DMS79 treated with DMSO at 0.1 percent for 48 hours (cell line): Measurements from ENCODE around the gene DENND1A.

Experiments used
- DNase-seq: peaks from one replicate; lab custom pipeline; 2025; lab: John Stamatoyannopoulos, UW

Gene DENND1A

GRCh38 chr9:123530244-123530643 lies 399.7 kb downstream of the DENND1A start:
- no peak for DNase-seq

GRCh38 chr9:123528501-123528900 lies 401.4 kb downstream of the DENND1A start:
- DNase-seq, result peak; percentile 39

GRCh38 chr9:123527981-123528380 lies 401.9 kb downstream of the DENND1A start:
- DNase-seq, result no peak

- DNase-seq, result no peak
Observed at GRCh38 chr9:123525957-123526356, 404.0 kb downstream of the DENND1A start.

- DNase-seq, result no peak
Observed at GRCh38 chr9:123525424-123525823, 404.5 kb downstream of the DENND1A start.

- no peak for DNase-seq
Observed at GRCh38 chr9:123524866-123525265, 405.1 kb downstream of the DENND1A start.

GRCh38 chr9:123523845-123524244 lies 406.1 kb downstream of the DENND1A start:
- DNase-seq, result no peak

GRCh38 chr9:123523001-123523400 lies 406.9 kb downstream of the DENND1A start:
- DNase-seq, result no peak

- DNase-seq, result no peak
Observed at GRCh38 chr9:123522251-123522650, 407.7 kb downstream of the DENND1A start.

GRCh38 chr9:123518338-123518737 lies 411.6 kb downstream of the DENND1A start:
- no peak for DNase-seq

GRCh38 chr9:123517512-123517911 lies 412.4 kb downstream of the DENND1A start:
- no peak for DNase-seq

- no peak for DNase-seq
Observed at GRCh38 chr9:123514766-123515165, 415.2 kb downstream of the DENND1A start.

- DNase-seq, result no peak
Observed at GRCh38 chr9:123513554-123513953, 416.4 kb downstream of the DENND1A start.

- DNase-seq, result no peak
Observed at GRCh38 chr9:123511326-123512277, 418.3 kb downstream of the DENND1A start.

GRCh38 chr9:123509646-123510045 lies 420.3 kb downstream of the DENND1A start:
- DNase-seq, result no peak

- no peak for DNase-seq
Observed at GRCh38 chr9:123508048-123508447, 421.9 kb downstream of the DENND1A start.

- DNase-seq, result no peak
Observed at GRCh38 chr9:123505496-123505895, 424.4 kb downstream of the DENND1A start.

GRCh38 chr9:123500336-123500735 lies 429.6 kb downstream of the DENND1A start:
- no peak for DNase-seq

GRCh38 chr9:123497830-123498229 lies 432.1 kb downstream of the DENND1A start:
- DNase-seq, result no peak

- DNase-seq, result no peak
Observed at GRCh38 chr9:123495731-123496130, 434.2 kb downstream of the DENND1A start.

- DNase-seq, result no peak
Observed at GRCh38 chr9:123493627-123494026, 436.3 kb downstream of the DENND1A start.

- no peak for DNase-seq
Observed at GRCh38 chr9:123490688-123491087, 439.2 kb downstream of the DENND1A start.

GRCh38 chr9:123488722-123489321 lies 441.1 kb downstream of the DENND1A start:
- DNase-seq, result no peak
